Measurements from ENCODE around the gene GPR68. TPM values are rescaled to one million over a fixed set of nuclear protein-coding genes. Genes with fewer than 3 reads are reported as not detected.
"Not testable (repeated sequence)": the region's sequence is repeated elsewhere in the genome, so short reads cannot be mapped to it uniquely, and the experiment has no call there.

GPR68 gene
- total and polyA plus RNA-seq, 5 donors, result 0.25 to 1.0 (median 0.79) TPM

GRCh38 chr14:91228112-91229004 is 16.1 kb downstream of the GPR68 start:
- intact Hi-C loops (cut with DNase I), result no loop called here
- H3K9me3 ChIP-seq (ENCODE audit: control insufficient read depth, low read length), result no peaks in the 10 kb centered on the region
- DNase-seq (peak in 1 of 3 donors; percentile 46), ATAC-seq (no peak)
- no peak overlapping the region for H3K27ac ChIP-seq (ENCODE audit: low read length)
- 87% methylated on average over 14 of the region's 14 CpGs for WGBS
- no peaks in the 10 kb centered on the region for H3K27me3 ChIP-seq (ENCODE audit: control insufficient read depth, insufficient read depth)
- no peaks in the 10 kb centered on the region for H3K4me1 ChIP-seq (ENCODE audit: control insufficient read depth, insufficient read depth, low read length)
- H3K4me3 ChIP-seq (ENCODE audit: low read length), result no peak overlapping the region

DNA sequence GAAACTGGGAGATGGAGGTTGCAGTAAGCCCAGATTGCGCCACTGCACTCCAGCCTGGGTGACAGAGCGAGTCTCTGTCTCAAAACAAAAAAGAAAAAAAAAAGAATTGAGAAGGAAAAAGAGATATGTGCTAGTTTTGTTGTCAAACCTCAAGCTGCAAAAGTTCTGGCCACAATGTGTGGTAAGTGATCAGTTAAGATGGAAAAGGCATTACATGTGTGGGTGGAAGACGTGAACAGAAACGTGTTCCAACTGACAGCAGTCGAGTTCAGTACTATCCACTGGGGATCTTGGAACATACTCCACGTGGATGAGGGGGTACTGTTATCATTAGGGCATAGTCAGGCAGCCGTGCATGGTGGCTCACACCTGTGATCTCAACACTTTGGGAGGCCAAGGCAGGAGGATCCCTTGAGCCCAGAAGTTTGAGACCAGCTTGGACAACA is 17.3 kb downstream of the GPR68 start:
- Histone ChIP-seq H3K4me1 (ENCODE audit: control insufficient read depth, insufficient read depth, low read length) (peaks cover 4% of the 10 kb centered on the region), H3K27ac (ENCODE audit: low read length) (no peak overlapping the region), H3K9me3 (ENCODE audit: control insufficient read depth, low read length) (no peaks in the 10 kb centered on the region), H3K4me3 (ENCODE audit: low read length) (no peak overlapping the region), H3K27me3 (ENCODE audit: control insufficient read depth, insufficient read depth) (no peaks in the 10 kb centered on the region)
- no peak for DNase-seq
- WGBS, result 81% methylated on average over 7 of the region's 7 CpGs
- no peak for ATAC-seq
- intact Hi-C loops (cut with DNase I), result no loop called here

- H3K4me1 ChIP-seq (ENCODE audit: control insufficient read depth, insufficient read depth, low read length); H3K27me3 ChIP-seq (ENCODE audit: control insufficient read depth, insufficient read depth); H3K9me3 ChIP-seq (ENCODE audit: control insufficient read depth, low read length); H3K4me3 ChIP-seq (ENCODE audit: low read length); H3K27ac ChIP-seq (ENCODE audit: low read length); ATAC-seq; DNase-seq; intact Hi-C loops (cut with DNase I): not testable (repeated sequence)
- 90% methylated on average over 4 of the region's 4 CpGs for WGBS
Observed at GRCh38 chr14:91226360-91226759, 18.1 kb downstream of the GPR68 start.

DNA sequence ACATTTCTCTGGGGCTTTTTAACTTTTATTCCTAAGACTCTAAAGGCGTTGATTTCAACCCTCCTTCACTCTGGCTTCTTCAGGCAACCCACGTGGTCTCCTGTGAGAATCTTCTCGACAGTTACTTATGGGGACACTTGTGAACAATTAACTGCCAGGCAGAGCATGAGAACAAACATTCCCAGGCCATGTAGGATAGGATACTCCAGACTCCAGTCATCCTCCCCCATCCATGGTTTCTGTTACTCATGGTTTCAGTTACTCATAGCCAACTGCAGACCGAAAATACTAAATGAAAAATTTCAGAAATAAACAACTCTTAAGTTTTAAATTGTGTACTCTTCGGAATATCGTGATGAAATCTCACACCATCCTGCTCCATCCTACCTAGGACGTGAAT is 19.5 kb downstream of the GPR68 start:
- no peaks in the 10 kb centered on the region for H3K9me3 ChIP-seq (ENCODE audit: control insufficient read depth, low read length)
- H3K4me1 ChIP-seq (ENCODE audit: control insufficient read depth, insufficient read depth, low read length), result peaks cover 7% of the 10 kb centered on the region
- H3K27ac ChIP-seq (ENCODE audit: low read length), result no peak overlapping the region
- WGBS, result 94% methylated on average over 7 of the region's 7 CpGs
- intact Hi-C loops (cut with DNase I), result no loop called here
- no peaks in the 10 kb centered on the region for H3K27me3 ChIP-seq (ENCODE audit: control insufficient read depth, insufficient read depth)
- no peak overlapping the region for H3K4me3 ChIP-seq (ENCODE audit: low read length)
- ATAC-seq, result no peak
- no peak for DNase-seq

- Histone ChIP-seq H3K9me3 (ENCODE audit: control insufficient read depth, low read length) (no peaks in the 10 kb centered on the region), H3K4me3 (ENCODE audit: low read length) (no peak overlapping the region), H3K27ac (ENCODE audit: low read length) (no peak overlapping the region), H3K4me1 (ENCODE audit: control insufficient read depth, insufficient read depth, low read length) (peaks cover 7% of the 10 kb centered on the region), H3K27me3 (ENCODE audit: control insufficient read depth, insufficient read depth) (no peaks in the 10 kb centered on the region)
- 88% methylated on average over 1 of the region's 1 CpG for WGBS
- ATAC-seq (peak; percentile 23 to 32), DNase-seq (no peak)
- intact Hi-C loops (cut with DNase I), result no loop called here
Observed at GRCh38 chr14:91223028-91223783, 21.3 kb downstream of the GPR68 start.

- ATAC-seq, result no peak
- Histone ChIP-seq H3K4me1 (ENCODE audit: control insufficient read depth, insufficient read depth, low read length) (peaks cover 7% of the 10 kb centered on the region), H3K4me3 (ENCODE audit: low read length) (no peak overlapping the region), H3K27ac (ENCODE audit: low read length) (no peak overlapping the region), H3K27me3 (ENCODE audit: control insufficient read depth, insufficient read depth) (no peaks in the 10 kb centered on the region), H3K9me3 (ENCODE audit: control insufficient read depth, low read length) (no peaks in the 10 kb centered on the region)
- WGBS, result 96% methylated on average over 1 of the region's 1 CpG
- no peak for DNase-seq
- intact Hi-C loops (cut with DNase I), result no loop called here
Observed at GRCh38 chr14:91221270-91221669, 23.2 kb downstream of the GPR68 start.

DNA sequence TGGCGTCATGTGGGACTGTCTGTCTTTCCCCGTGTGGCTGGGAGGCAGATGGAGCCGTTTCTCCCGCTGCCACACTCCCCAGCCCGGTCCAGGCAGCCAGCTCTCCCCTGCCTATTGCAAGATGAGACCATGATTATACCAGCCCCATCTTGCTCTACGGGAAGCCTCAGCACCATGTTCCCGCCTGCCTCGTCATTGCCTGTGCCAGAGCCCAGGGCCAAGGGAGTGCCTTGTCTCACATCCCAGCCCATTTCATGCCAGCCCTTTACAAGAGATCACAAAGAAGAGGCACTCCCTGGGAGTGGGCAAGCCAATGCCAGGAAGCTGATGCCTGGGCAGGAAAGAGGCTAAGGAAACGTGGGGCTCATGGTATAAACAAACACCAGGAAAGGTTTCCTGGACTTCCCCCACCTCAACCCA is 23.9 kb downstream of the GPR68 start:
- H3K27me3 ChIP-seq (ENCODE audit: control insufficient read depth, insufficient read depth), result no peaks in the 10 kb centered on the region
- no peak overlapping the region for H3K27ac ChIP-seq (ENCODE audit: low read length)
- no peak for DNase-seq
- no peak overlapping the region for H3K4me3 ChIP-seq (ENCODE audit: low read length)
- intact Hi-C loops (cut with DNase I), result no loop called here
- no peak for ATAC-seq
- H3K4me1 ChIP-seq (ENCODE audit: control insufficient read depth, insufficient read depth, low read length), result peaks cover 7% of the 10 kb centered on the region
- 91% methylated on average over 9 of the region's 9 CpGs for WGBS
- H3K9me3 ChIP-seq (ENCODE audit: control insufficient read depth, low read length), result no peaks in the 10 kb centered on the region

GRCh38 chr14:91219517-91220389 is 24.8 kb downstream of the GPR68 start:
- peak; percentile 23 to 51 for ATAC-seq
- Histone ChIP-seq H3K9me3 (ENCODE audit: control insufficient read depth, low read length) (no peaks in the 10 kb centered on the region), H3K4me3 (ENCODE audit: low read length) (no peak overlapping the region), H3K27ac (ENCODE audit: low read length) (no peak overlapping the region), H3K27me3 (ENCODE audit: control insufficient read depth, insufficient read depth) (no peaks in the 10 kb centered on the region), H3K4me1 (ENCODE audit: control insufficient read depth, insufficient read depth, low read length) (peaks cover 7% of the 10 kb centered on the region)
- intact Hi-C loops (cut with DNase I), result no loop called here
- WGBS, result 65% methylated on average over 13 of the region's 13 CpGs
- DNase-seq, result peak; percentile 34 to 75 (median 75)

GRCh38 chr14:91218014-91218413 is 26.5 kb downstream of the GPR68 start:
- Histone ChIP-seq H3K9me3 (ENCODE audit: control insufficient read depth, low read length) (no peaks in the 10 kb centered on the region), H3K4me3 (ENCODE audit: low read length) (no peak overlapping the region), H3K27me3 (ENCODE audit: control insufficient read depth, insufficient read depth) (no peaks in the 10 kb centered on the region), H3K27ac (ENCODE audit: low read length) (no peak overlapping the region), H3K4me1 (ENCODE audit: control insufficient read depth, insufficient read depth, low read length) (peaks cover 3% of the 10 kb centered on the region)
- intact Hi-C loops (cut with DNase I), result no loop called here
- DNase-seq (no peak), ATAC-seq (no peak)
- 82% methylated on average over 4 of the region's 4 CpGs for WGBS

- 94% methylated on average over 13 of the region's 13 CpGs for WGBS
- intact Hi-C loops (cut with DNase I), result no loop called here
Observed at GRCh38 chr14:91216731-91217226, 27.7 kb downstream of the GPR68 start.

More at GRCh38 chr14:91216731-91217226, 27.7 kb downstream of the GPR68 start:
- DNase-seq (no peak), ATAC-seq (no peak)
- no peak overlapping the region for H3K27ac ChIP-seq (ENCODE audit: low read length)
- H3K27me3 ChIP-seq (ENCODE audit: control insufficient read depth, insufficient read depth), result no peaks in the 10 kb centered on the region
- no peaks in the 10 kb centered on the region for H3K9me3 ChIP-seq (ENCODE audit: control insufficient read depth, low read length)
- H3K4me3 ChIP-seq (ENCODE audit: low read length), result no peak overlapping the region
- no peaks in the 10 kb centered on the region for H3K4me1 ChIP-seq (ENCODE audit: control insufficient read depth, insufficient read depth, low read length)

Data from right cardiac atrium (tissue), 5 donors.